Measurements from ENCODE around the gene SUMO1.

- TF ChIP-seq CTCF (conservative IDR thresholded peaks at IDR 0.05; ENCODE audit: low read length) (no peak), EZH2phosphoT487 (IDR thresholded peaks at IDR 0.05; ENCODE audit: borderline replicate concordance, low read depth, low read length) (no peak)
These were observed 29.1 kb upstream of the SUMO1 start for GRCh38 chr2:202267495-202267894.

All from OCI-LY7 (cell line).